A549 (cell line): Measurements from ENCODE around the gene FOXB2. TPM values are rescaled to one million over a fixed set of nuclear protein-coding genes. Genes with fewer than 3 reads are reported as not detected.

Source experiments
- ATAC-seq, 2 experiments: fragments of 200-7000 bp in 1 of 2; fragments of >200 bp in 1 of 2; cut with Nextera tagmentation in 1 of 2; cut with Tn5 transposase in 1 of 2; 3 replicates each; pipeline versions ENCODE4 v1.8.0 to v1.9.1; 2018 to 2020; ENCODE audit warnings: mild to moderate bottlenecking in 1 of 2, moderate library complexity in 1 of 2
- CTCF ChIA-PET: fragments of 300-600 bp; sonication (Branson Sonifier 250); formaldehyde crosslinking; extraction: SDS; loops from one replicate; lab custom pipeline; 2021; ENCODE audit warnings: antibody characterized with exemption, inconsistent platforms; lab: Yijun Ruan, JAX
- POLR2A ChIA-PET: fragments of 350-600 bp; formaldehyde crosslinking; extraction: SDS; loops from one replicate; lab custom pipeline; 2021; ENCODE audit warnings: antibody characterized with exemption, inconsistent platforms; lab: Yijun Ruan, JAX
- DNase-seq, 2 experiments: peaks; one replicate each; pipeline versions ENCODE4 v3.0.0 to v3.0.0-alpha.2; 2011 to 2016; ENCODE audit warnings: low read depth in 1 of 2, low spot score in 1 of 2
- FAIRE-seq: peaks from 2 replicates; lab custom pipeline; 2011; peaks lifted over from hg19 to GRCh38; lab: Jason Lieb, UNC
- H3K27ac ChIP-seq, 2 experiments: fragments of >200 bp; sonication (Bioruptor Twin); formaldehyde crosslinking; 3 replicates each; pipeline ENCODE4 v1.5.1; 2016 to 2017
- H3K4me1 ChIP-seq: fragments of >200 bp; sonication (Bioruptor Twin); formaldehyde crosslinking; 3 replicates; pipeline ENCODE4 v1.6.1; 2016
- H3K4me2 ChIP-seq: fragments of >200 bp; sonication (Bioruptor Twin); formaldehyde crosslinking; 3 replicates; pipeline ENCODE4 v1.6.1; 2016
- H3K4me3 ChIP-seq: fragments of >200 bp; sonication (Bioruptor Twin); formaldehyde crosslinking; 3 replicates; pipeline ENCODE4 v1.5.1; 2016
- H3K9me3 ChIP-seq: fragments of >200 bp; sonication (Bioruptor Twin); formaldehyde crosslinking; 3 replicates; pipeline ENCODE4 v1.6.1; 2016
- EHMT2 ChIP-seq: fragments of 200-600 bp; sonication (generic); IDR thresholded peaks from 2 replicates; pipeline ENCODE4 v1.6.1; 2016; ENCODE audit warnings: antibody characterized with exemption, low read depth, mild to moderate bottlenecking, moderate library complexity
- FOXS1 ChIP-seq: fragments of 250-450 bp; sonication (Bioruptor Pico); IDR thresholded peaks from 2 replicates; pipeline ENCODE4 v1.5.0; 2020; ENCODE audit warnings: mild to moderate bottlenecking, moderate library complexity
- HOXA7 ChIP-seq: fragments of 250-450 bp; sonication (Bioruptor Pico); IDR thresholded peaks from 2 replicates; pipeline ENCODE4 v1.5.0; 2020; ENCODE audit warnings: mild to moderate bottlenecking, moderate library complexity
- HOXB5 ChIP-seq: fragments of 250-450 bp; sonication (Bioruptor Pico); IDR thresholded peaks from 2 replicates; pipeline ENCODE4 v1.5.0; 2020; ENCODE audit warnings: mild to moderate bottlenecking, moderate library complexity
- KDM5A ChIP-seq: fragments of 200-600 bp; sonication (generic); IDR thresholded peaks from 2 replicates; pipeline ENCODE4 v1.6.1; 2016; ENCODE audit warnings: antibody characterized with exemption, mild to moderate bottlenecking
- MAZ ChIP-seq: fragments of 150-350 bp; IDR thresholded peaks from 2 replicates; pipeline ENCODE4 v1.6.1; 2014; ENCODE audit warnings: antibody characterized with exemption, low read depth, low read length, borderline replicate concordance
- MYC ChIP-seq: IDR thresholded peaks from 2 replicates; pipeline ENCODE4 v1.6.1; 2012; ENCODE audit warnings: mild to moderate bottlenecking, inconsistent platforms, low read length, improper control_type of control experiment, borderline replicate concordance
- NPAS2 ChIP-seq: fragments of 250-450 bp; sonication (Bioruptor Pico); IDR thresholded peaks from 2 replicates; pipeline ENCODE4 v1.8.0; 2022; ENCODE audit warnings: mild to moderate bottlenecking, moderate library complexity, borderline replicate concordance
- NR3C1 ChIP-seq: fragments of >200 bp; sonication (Bioruptor Twin); formaldehyde crosslinking; IDR thresholded peaks from 3 replicates; pipeline ENCODE4 v1.6.1; 2017
- PBX3 ChIP-seq: IDR thresholded peaks from 2 replicates; pipeline ENCODE4 v1.6.1; 2012
- POLR2A ChIP-seq: IDR thresholded peaks from 2 replicates; pipeline ENCODE4 v1.6.1; 2012; ENCODE audit warnings: mild to moderate bottlenecking, low read length
- POLR2AphosphoS2 ChIP-seq: conservative IDR thresholded peaks from 2 replicates; pipeline ENCODE4 v1.6.1; 2012; ENCODE audit warnings: low read length, improper control_type of control experiment, inconsistent platforms
- TFCP2L1 ChIP-seq: fragments of 250-450 bp; sonication (Bioruptor Pico); IDR thresholded peaks from 2 replicates; pipeline ENCODE4 v1.5.0; 2021; ENCODE audit warnings: mild to moderate bottlenecking
- TP53 ChIP-seq: fragments of 250-450 bp; sonication (Bioruptor Pico); IDR thresholded peaks from 2 replicates; pipeline ENCODE4 v1.5.0; 2021; ENCODE audit warnings: mild to moderate bottlenecking, moderate library complexity
- ZNF302 ChIP-seq: fragments of 250-450 bp; sonication (Bioruptor Pico); IDR thresholded peaks from 2 replicates; pipeline ENCODE4 v1.9.0; 2021; ENCODE audit warnings: inconsistent platforms, mild to moderate bottlenecking, moderate library complexity
- WGBS: methylation state at CpG from one replicate; pipeline ENCODE4 v1.1.6; 2017; ENCODE audit errors: missing lambda C conversion rate; 5-methylcytosine and 5-hydroxymethylcytosine counted together
- polyA plus RNA-seq, 4 experiments: library from polyadenylated mRNA; depleted of rRNA in 3 of 4; stranded (reverse); fragments of >200 nt; fragmentation: RNase III in 1 of 4; extraction: RNeasy Plus Mini Kit Qiagen cat#74134 plus additional on column Dnase treatment in 1 of 4; gene quantifications; 2 replicates in 3 of 4; 3 replicates in 1 of 4; pipeline ENCODE4 v1.2.3, GENCODE V29; 2011 to 2017
- TF ChIP-seq, protein P1 (sequence below): fragments of >200 bp; sonication (Bioruptor Twin); formaldehyde crosslinking; IDR thresholded peaks from 3 replicates; pipeline ENCODE4 v1.5.1; 2016
- TF ChIP-seq, protein P2 (sequence below): fragments of 250-450 bp; sonication (Bioruptor Pico); IDR thresholded peaks from 2 replicates; pipeline ENCODE4 v1.5.0; 2020; ENCODE audit warnings: low read depth, mild to moderate bottlenecking, moderate library complexity
- TF ChIP-seq, protein P3 (sequence below): IDR thresholded peaks from 2 replicates; pipeline ENCODE4 v1.6.1; 2012; ENCODE audit warnings: low read depth, borderline replicate concordance
- TF ChIP-seq, protein P4 (sequence below): fragments of 200-600 bp; sonication (generic); IDR thresholded peaks from 2 replicates; pipeline ENCODE4 v1.6.1; 2016; ENCODE audit warnings: antibody characterized with exemption, mild to moderate bottlenecking, moderate library complexity

FOXB2 gene
- polyA plus RNA-seq, 2 of the 4 experiments (the other 2 are of a cell fraction) = not detected

DNA sequence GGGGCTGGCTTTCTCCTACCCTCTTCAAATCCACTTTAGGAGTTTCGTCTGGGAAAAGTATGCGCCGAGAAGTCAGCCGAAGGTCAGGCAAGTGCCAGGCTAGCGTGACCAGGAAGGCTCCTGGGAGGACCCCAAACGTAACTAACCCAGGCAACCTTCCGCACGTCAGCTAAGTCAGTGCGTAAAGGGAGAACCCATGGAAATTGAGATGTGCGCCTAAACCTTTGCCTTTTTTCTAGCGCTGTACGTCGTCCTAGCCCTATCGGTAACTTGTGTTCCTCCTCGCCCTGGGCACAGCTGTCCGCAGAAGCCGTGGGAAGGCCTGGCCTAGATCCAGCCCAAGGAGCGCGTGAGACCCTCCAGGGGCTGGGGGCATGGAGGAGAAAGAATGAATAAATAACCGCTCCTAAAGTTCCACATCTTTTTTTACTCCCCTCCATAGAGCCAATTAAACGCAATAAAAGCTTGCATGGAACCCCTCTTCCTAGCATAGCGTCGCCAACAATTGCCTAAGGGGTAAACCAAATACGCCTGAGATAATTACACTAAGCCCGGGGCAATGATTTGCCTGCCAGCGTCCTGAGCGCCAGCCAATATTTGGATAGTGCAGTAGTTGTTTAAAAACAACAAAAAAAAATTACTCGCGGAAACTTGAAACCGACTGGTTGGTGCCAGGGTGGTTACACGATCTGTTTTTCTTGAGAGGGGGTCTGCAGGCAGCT lies 4.0 kb upstream of the FOXB2 start (continued):
- TF ChIP-seq, protein P1, sequence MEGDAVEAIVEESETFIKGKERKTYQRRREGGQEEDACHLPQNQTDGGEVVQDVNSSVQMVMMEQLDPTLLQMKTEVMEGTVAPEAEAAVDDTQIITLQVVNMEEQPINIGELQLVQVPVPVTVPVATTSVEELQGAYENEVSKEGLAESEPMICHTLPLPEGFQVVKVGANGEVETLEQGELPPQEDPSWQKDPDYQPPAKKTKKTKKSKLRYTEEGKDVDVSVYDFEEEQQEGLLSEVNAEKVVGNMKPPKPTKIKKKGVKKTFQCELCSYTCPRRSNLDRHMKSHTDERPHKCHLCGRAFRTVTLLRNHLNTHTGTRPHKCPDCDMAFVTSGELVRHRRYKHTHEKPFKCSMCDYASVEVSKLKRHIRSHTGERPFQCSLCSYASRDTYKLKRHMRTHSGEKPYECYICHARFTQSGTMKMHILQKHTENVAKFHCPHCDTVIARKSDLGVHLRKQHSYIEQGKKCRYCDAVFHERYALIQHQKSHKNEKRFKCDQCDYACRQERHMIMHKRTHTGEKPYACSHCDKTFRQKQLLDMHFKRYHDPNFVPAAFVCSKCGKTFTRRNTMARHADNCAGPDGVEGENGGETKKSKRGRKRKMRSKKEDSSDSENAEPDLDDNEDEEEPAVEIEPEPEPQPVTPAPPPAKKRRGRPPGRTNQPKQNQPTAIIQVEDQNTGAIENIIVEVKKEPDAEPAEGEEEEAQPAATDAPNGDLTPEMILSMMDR = no peak
- TF ChIP-seq, protein P2, sequence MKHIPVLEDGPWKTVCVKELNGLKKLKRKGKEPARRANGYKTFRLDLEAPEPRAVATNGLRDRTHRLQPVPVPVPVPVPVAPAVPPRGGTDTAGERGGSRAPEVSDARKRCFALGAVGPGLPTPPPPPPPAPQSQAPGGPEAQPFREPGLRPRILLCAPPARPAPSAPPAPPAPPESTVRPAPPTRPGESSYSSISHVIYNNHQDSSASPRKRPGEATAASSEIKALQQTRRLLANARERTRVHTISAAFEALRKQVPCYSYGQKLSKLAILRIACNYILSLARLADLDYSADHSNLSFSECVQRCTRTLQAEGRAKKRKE (CRISPR knock-in tag) = no peak
- TF ChIP-seq FOXS1 (no peak), POLR2AphosphoS2 (no peak), TFCP2L1 (no peak), NR3C1 (no peak), HOXB5 (CRISPR knock-in tag) (no peak), TP53 (CRISPR knock-in tag) (no peak), NPAS2 (CRISPR knock-in tag) (no peak)

GRCh38 chr9:77016121-77016525 lies 3.3 kb upstream of the FOXB2 start:
- no peaks in the 10 kb centered on the region for H3K9me3 ChIP-seq
- TF ChIP-seq ZNF302 (CRISPR knock-in tag) (no peak), MAZ (no peak)
- TF ChIP-seq, protein P3, sequence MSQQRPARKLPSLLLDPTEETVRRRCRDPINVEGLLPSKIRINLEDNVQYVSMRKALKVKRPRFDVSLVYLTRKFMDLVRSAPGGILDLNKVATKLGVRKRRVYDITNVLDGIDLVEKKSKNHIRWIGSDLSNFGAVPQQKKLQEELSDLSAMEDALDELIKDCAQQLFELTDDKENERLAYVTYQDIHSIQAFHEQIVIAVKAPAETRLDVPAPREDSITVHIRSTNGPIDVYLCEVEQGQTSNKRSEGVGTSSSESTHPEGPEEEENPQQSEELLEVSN = 0 out of 2 replicates have a peak, but pooled peaks have one; percentile 23
- peak overlapping the region; percentile 73 for H3K4me2 ChIP-seq
- POLR2A ChIA-PET = interaction anchor here (0.6 kb wide), 1 partner anchor 130 kb away, joined by 3 read pairs; no protein-coding TSS in a partner anchor
- CTCF ChIA-PET = interaction anchor here (0.7 to 3.9 kb wide), 8 partner anchors 9 to 205 kb away, joined by 3 to 22 read pairs (median 6); no protein-coding TSS in a partner anchor
- FAIRE-seq (no peak), DNase-seq (no peak), ATAC-seq (no peak)
- no CpG with 5 or more reads among the region's 37 CpGs for WGBS
- H3K4me1 ChIP-seq = peaks cover 46% of the 10 kb centered on the region; the same call in 2 of the 3 replicates
- H3K4me3 ChIP-seq = peak overlapping the region; percentile 32
- no peak overlapping the region for H3K27ac ChIP-seq

- WGBS = 48% methylated on average over 38 of the region's 47 CpGs
- no peak for DNase-seq
- peak overlapping the region; percentile 32; the same call in 2 of the 3 replicates for H3K4me3 ChIP-seq
- TF ChIP-seq MYC (no peak), HOXA7 (CRISPR knock-in tag) (no peak), POLR2A (no peak), EHMT2 (no peak), KDM5A (no peak), PBX3 (no peak)
- TF ChIP-seq, protein P4, sequence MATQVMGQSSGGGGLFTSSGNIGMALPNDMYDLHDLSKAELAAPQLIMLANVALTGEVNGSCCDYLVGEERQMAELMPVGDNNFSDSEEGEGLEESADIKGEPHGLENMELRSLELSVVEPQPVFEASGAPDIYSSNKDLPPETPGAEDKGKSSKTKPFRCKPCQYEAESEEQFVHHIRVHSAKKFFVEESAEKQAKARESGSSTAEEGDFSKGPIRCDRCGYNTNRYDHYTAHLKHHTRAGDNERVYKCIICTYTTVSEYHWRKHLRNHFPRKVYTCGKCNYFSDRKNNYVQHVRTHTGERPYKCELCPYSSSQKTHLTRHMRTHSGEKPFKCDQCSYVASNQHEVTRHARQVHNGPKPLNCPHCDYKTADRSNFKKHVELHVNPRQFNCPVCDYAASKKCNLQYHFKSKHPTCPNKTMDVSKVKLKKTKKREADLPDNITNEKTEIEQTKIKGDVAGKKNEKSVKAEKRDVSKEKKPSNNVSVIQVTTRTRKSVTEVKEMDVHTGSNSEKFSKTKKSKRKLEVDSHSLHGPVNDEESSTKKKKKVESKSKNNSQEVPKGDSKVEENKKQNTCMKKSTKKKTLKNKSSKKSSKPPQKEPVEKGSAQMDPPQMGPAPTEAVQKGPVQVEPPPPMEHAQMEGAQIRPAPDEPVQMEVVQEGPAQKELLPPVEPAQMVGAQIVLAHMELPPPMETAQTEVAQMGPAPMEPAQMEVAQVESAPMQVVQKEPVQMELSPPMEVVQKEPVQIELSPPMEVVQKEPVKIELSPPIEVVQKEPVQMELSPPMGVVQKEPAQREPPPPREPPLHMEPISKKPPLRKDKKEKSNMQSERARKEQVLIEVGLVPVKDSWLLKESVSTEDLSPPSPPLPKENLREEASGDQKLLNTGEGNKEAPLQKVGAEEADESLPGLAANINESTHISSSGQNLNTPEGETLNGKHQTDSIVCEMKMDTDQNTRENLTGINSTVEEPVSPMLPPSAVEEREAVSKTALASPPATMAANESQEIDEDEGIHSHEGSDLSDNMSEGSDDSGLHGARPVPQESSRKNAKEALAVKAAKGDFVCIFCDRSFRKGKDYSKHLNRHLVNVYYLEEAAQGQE = no peak
- ChIA-PET CTCF (interaction anchor here (0.6 to 3.9 kb wide), 9 partner anchors 18 to 1703 kb away, joined by 3 to 22 read pairs (median 4); no protein-coding TSS in a partner anchor), POLR2A (no interaction called here)
- no peak for ATAC-seq
- no peaks in the 10 kb centered on the region for H3K9me3 ChIP-seq
- no peak for FAIRE-seq
- no peak overlapping the region for H3K27ac ChIP-seq
- peaks cover 43% of the 10 kb centered on the region; the same call in 2 of the 3 replicates for H3K4me1 ChIP-seq
- H3K4me2 ChIP-seq = peak overlapping the region; percentile 73
Observed at GRCh38 chr9:77016526-77017504, 2.6 kb upstream of the FOXB2 start.
